ES-I3 (cell line): ENCODE results near the gene SMARCA2.
"Not testable (repeated sequence)": the region's sequence is repeated elsewhere in the genome, so short reads cannot be mapped to it uniquely, and the experiment has no call there.

Experiments
- H3K36me3 ChIP-seq: 2 replicates; pipeline ENCODE4 v1.6.1; 2013; ENCODE audit warnings: mild to moderate bottlenecking, low read length, control low read depth, moderate library complexity; ENCODE audit not compliant: insufficient read depth
- H3K4me1 ChIP-seq: 2 replicates; pipeline ENCODE4 v1.6.1; 2013; ENCODE audit warnings: mild to moderate bottlenecking, control low read depth, low read length; ENCODE audit not compliant: insufficient read depth
- H3K9ac ChIP-seq: 2 replicates; pipeline ENCODE4 v1.6.1; 2013; ENCODE audit warnings: low read depth, mild to moderate bottlenecking, low read length, moderate library complexity
- H3K9me3 ChIP-seq: 2 replicates; pipeline ENCODE4 v1.6.1; 2013; ENCODE audit warnings: mild to moderate bottlenecking, low read length, moderate library complexity; ENCODE audit not compliant: control insufficient read depth, insufficient read depth

Gene SMARCA2

DNA sequence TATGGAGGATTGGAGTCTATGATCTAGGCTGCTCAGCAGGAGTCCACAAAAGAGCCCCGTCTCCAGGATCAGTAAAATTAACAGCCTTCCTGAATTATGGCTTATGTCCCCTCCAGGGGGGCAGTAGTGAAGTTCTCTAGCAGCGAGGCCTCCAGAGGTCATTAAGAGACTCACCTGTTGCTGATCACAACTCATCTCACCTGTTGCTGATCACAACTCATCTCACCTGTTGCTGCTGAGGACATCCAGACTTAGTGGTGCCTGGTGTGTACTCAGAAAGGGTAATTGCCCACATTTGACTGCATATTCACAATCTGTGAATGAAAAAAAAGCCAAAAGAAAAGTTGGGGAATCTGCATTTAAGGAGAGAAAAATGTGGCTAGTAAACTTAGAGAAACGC is 129.5 kb downstream of the SMARCA2 start:
- H3K36me3 ChIP-seq: no peaks in the 10 kb centered on the region
- no peak overlapping the region for H3K9ac ChIP-seq
- peaks cover 3% of the 10 kb centered on the region; the same call in 1 of the 2 replicates for H3K4me1 ChIP-seq
- no peaks in the 10 kb centered on the region; the same call in 1 of the 2 replicates for H3K9me3 ChIP-seq

DNA sequence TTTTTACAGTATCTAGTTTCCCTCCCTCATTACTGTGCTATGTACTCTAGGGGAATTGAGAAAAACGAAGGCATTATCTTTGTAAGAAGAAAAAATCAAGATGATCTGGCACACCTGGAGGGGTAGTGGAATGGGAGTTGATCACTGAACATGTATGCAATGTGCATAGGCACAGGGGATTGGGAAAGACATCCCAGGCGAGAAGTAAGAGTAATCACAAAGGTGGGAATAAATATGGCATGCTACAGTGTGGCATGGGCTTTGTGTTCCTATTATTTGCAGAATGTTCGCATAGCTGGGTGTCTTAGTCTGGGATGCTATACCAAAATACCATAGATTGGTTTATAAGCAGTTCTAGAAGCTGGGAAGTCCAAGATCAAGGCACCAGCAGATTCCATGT is 130.6 kb downstream of the SMARCA2 start:
- H3K36me3 ChIP-seq: no peaks in the 10 kb centered on the region
- peaks cover 3% of the 10 kb centered on the region; the same call in 1 of the 2 replicates for H3K9me3 ChIP-seq
- H3K9ac ChIP-seq: no peak overlapping the region
- H3K4me1 ChIP-seq: peaks cover 3% of the 10 kb centered on the region; the same call in 1 of the 2 replicates

DNA sequence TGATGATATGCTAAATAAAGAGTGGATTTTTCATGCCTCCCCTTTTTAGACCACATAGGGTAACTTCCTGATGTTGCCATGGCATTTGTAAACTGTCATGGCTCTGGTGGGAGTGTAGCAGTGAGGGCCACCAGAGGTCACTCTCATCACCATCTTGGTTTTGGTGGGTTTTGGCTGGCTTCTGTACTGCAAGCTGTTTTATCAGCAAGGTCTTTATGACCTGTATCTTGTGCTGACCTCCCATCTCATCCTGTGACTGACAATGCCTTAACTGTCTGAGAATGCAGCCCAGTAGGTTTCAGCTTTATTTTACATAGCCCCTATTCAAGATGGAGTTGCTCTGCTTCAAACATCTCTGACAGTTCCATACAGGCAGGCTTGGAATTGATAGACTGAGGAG is 131.6 kb downstream of the SMARCA2 start:
- H3K4me1 ChIP-seq, H3K9me3 ChIP-seq, H3K36me3 ChIP-seq, H3K9ac ChIP-seq: not testable (repeated sequence)

DNA sequence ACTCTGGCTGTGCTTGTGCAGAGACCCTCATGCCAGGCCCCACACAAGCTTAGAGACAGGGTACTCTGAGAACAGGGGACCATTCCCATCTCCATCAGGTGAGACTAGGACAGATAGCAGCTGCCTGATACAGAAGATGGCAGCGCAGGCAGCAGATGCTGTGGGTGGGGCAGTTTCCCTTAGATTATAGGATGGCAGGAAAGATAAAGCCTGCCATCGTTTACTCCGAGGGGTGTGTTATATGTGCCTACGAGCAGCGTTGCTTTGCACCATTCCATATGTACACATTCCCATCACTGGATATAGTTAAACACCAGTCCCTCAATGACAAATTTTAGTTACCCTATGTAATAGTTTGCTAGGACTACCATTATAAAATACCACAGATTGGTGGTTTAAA is 135.2 kb downstream of the SMARCA2 start:
- Histone ChIP-seq H3K9me3 (peaks cover 3% of the 10 kb centered on the region; the same call in 1 of the 2 replicates), H3K9ac (no peak overlapping the region), H3K36me3 (no peaks in the 10 kb centered on the region), H3K4me1 (peaks cover 3% of the 10 kb centered on the region; the same call in 1 of the 2 replicates)

DNA sequence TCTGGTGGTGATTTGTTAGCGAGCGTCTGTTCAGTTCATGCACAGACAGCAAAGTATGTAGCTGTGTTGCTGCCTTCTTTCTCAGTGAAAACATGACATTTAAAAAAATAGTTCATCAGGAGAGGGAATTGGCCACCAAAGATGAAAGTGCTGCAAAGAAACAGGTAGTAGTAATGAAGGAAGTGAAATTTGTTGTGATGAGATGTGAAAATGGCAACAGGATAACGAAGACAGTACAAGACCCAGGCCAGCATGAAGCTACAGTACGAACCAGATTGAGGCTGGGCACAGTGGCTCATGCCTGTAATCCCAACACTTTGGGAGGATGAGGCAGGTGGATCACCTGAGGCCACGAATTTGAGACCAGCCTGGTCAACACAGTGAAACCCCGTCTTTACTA is 136.0 kb downstream of the SMARCA2 start:
- Histone ChIP-seq H3K4me1 (peaks cover 6% of the 10 kb centered on the region; the same call in 1 of the 2 replicates), H3K9ac (no peak overlapping the region), H3K36me3 (no peaks in the 10 kb centered on the region), H3K9me3 (peaks cover 3% of the 10 kb centered on the region; the same call in 1 of the 2 replicates)

DNA sequence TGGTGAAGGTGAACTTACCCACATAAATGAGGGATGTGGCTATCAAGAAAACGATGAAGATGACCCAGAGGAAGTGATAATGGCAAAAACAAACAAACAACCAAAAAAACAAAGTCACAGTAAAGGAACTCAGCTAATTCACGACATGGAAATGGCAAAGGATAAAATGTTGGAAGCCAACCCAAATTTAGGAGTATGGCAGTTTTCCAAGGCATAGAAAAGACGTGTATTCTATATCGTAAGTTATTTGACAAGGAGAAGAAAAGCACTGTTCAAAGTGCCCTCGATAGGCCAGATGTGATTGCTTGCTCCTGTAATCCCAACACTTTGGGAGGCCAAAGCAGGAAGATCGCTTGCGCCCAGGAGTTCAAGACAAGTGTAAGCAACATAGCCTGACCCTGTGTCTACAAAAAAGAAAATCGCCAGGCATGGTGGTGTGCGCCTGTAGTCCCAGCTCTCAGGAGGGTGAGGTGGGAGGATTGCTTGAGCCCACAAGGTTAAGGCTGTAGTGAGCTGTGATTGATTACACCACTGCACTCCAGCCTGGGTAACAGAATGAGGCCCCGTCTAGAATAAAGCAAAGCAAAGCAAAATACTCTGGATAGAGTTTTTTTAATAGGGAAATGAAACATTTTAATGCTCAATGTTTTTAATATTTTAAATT is 138.0 kb downstream of the SMARCA2 start:
- H3K9ac ChIP-seq: no peak overlapping the region
- H3K36me3 ChIP-seq: no peaks in the 10 kb centered on the region
- peaks cover 12% of the 10 kb centered on the region for H3K4me1 ChIP-seq

DNA sequence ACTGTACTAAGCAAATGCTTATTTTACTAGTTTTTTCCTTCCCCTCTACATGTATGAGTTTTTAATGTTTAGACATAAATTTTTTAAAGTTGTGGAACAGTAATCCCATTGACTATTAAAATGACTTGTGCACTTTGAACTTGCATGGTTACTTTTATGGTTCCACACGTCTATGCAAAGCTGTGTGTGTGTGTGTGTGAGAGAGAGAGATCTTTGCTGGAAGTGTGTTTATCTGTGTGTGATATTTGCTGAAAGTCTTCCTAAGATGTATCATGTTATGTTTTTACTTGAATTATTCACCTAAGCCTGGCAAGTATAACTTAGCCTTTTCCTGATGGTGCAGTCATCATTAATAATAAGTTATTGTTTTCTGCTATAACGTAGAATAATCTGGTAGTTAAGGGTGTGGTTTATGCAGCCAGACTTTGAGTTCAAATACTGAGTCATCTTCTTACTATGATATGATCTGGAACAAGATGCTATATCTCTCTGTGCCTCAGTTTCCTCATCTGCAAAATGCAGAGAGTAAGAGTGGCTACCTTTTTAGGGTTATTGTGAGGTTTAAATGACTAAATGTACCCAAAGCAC is 138.6 kb downstream of the SMARCA2 start:
- H3K9me3 ChIP-seq: peaks cover 3% of the 10 kb centered on the region; the same call in 1 of the 2 replicates
- H3K36me3 ChIP-seq: no peaks in the 10 kb centered on the region
- H3K4me1 ChIP-seq: peaks cover 12% of the 10 kb centered on the region

More for the DNA sequence above, 138.0 kb downstream of the SMARCA2 start:
- peaks cover 3% of the 10 kb centered on the region; the same call in 1 of the 2 replicates for H3K9me3 ChIP-seq

DNA sequence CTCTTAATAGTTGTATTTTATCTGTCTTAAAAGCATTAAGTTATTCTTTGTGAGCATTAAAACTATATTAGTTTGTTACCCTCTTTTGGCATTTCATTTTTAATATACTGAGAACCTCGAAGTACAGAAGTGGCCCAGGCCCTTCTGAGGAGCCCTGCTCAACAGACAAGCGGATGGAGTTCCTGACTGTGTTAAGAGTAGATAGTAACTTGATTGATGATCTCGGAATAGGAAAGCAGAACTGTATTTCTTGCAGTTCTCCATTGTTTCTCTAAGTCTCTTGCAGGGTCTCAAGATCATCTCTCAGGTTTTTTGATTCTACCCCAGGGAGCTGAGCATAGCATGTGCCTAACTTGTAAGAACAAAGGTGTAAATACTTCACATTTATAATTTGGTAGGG is 139.6 kb downstream of the SMARCA2 start:
- H3K4me1 ChIP-seq: peaks cover 16% of the 10 kb centered on the region
- no peak overlapping the region for H3K9ac ChIP-seq
- no peaks in the 10 kb centered on the region for H3K36me3 ChIP-seq
- 0 out of 2 replicates have a peak, but pooled peaks cover 3% of the 10 kb centered on the region for H3K9me3 ChIP-seq

More for the DNA sequence above, 138.6 kb downstream of the SMARCA2 start:
- H3K9ac ChIP-seq: no peak overlapping the region

DNA sequence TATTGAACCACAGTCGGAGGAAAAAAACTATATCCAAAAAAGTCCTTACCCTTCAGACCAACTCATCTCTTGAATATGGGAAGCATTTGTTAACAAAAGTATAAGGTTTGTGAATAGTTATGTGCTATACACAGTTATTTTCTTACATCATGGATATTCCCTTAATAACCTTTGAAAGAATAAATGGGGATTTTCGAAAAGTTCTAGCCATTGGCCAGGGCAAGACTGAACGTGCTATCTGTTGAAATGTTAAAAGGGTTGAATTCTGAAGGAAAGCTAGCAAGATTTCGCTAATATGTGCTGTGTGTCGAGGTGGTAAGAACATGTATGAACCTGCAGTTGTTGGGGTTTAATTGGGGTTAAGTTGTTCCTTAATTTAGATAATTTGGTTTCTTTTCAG is 140.8 kb downstream of the SMARCA2 start:
- Histone ChIP-seq H3K9me3 (no peaks in the 10 kb centered on the region), H3K9ac (no peak overlapping the region), H3K4me1 (peaks cover 25% of the 10 kb centered on the region), H3K36me3 (no peaks in the 10 kb centered on the region)

DNA sequence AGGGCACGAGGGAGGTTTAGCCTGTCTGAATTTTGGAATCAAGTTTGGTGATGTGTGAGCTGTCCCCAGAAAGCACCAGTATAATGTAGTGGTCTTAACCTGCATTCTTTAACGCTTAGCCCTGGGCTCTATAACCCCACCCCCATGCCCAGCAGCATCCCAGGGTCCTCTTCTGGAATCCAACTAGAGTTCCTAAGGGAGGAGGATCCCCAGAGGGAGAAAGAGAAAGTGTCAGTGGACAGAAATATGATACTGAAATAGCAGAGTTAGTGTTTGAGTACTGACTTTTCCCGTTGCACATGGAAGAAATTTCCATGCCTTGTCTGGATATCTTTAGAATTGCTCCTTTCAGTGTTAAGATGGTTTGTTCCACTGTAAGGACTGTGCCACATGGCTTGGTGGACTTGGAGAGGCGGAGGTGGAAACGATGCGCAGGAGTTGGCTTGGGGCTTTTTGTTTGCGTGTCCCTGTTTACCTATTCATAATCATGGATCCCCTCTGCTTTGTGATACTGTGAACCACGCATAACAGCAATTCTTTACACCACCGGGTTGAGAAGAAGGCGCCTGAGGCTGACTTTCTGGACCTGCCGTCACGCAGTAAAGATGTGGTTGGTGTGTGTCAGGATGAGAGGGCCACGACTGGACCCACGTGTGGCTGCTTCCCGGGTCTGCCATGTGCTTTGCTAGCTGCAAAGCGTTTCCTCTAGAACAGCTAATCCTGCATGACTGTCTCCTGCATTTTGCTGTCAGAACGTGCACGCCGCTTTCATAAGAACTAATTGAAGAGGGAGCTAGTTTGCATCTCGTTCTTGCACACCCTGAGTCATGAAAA is 142.3 kb downstream of the SMARCA2 start:
- Histone ChIP-seq H3K9ac (peak overlapping the region; percentile 34), H3K4me1 (peaks cover 25% of the 10 kb centered on the region), H3K36me3 (no peaks in the 10 kb centered on the region), H3K9me3 (no peaks in the 10 kb centered on the region)

DNA sequence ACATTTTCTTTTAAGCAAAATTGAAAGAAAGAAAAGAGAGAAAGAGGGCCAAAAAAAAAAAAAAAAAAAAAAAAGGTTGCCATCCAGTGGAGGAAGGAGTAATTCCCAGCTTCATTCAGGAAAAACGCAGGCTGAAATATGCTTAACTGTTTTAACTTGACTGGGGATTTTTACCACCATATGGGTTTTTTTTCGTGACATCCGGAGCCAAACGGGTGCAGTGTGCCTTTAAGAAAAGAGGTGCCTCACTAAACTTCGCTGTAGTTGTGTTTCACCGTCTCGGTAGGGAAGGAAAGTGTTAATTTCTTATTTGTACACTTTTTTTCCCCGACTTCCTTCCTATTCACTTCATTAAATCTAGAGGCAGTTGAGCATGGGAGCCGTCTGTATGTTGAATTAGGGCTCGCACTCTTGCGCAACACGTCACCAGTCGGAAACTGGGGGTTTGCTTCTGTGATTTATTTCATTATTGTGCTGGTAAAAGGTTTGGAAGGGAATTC is 143.0 kb downstream of the SMARCA2 start:
- Histone ChIP-seq H3K4me1 (peaks cover 25% of the 10 kb centered on the region), H3K36me3 (no peaks in the 10 kb centered on the region), H3K9me3 (no peaks in the 10 kb centered on the region), H3K9ac (peak overlapping the region; percentile 34)

DNA sequence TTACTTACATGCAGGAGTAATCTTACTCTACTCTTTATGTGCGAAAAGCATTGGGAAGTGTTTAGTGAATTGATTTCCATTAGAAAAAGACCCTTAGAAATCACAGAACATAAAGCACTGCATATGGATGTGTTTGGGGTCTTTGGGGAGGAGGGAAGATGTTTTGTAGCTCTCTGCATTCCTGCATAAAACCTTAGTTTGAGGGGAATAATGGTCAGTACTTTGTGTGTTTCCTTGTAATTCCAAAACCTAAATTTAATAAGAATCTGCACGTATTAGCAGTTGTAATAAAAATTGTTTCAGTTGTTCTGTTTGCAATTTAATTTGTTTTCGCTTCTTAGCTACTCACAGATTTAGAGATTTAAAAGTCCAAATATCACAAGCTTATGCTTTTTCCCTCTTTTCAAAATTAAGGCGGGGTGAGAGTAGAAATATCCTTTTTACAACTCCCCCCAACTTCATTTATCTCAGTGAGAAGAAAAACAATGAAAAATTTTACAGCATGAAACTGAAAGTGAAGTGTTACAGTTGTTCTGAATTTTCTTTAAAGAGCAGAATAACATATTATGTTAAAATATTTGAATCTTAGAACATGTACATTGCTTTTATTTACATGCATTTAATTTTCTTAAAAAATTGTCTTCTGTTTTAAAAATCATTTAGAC is 143.8 kb downstream of the SMARCA2 start:
- Histone ChIP-seq H3K9ac (peak overlapping the region; percentile 34; the same call in 1 of the 2 replicates), H3K36me3 (no peaks in the 10 kb centered on the region), H3K4me1 (peaks cover 25% of the 10 kb centered on the region), H3K9me3 (no peaks in the 10 kb centered on the region)

DNA sequence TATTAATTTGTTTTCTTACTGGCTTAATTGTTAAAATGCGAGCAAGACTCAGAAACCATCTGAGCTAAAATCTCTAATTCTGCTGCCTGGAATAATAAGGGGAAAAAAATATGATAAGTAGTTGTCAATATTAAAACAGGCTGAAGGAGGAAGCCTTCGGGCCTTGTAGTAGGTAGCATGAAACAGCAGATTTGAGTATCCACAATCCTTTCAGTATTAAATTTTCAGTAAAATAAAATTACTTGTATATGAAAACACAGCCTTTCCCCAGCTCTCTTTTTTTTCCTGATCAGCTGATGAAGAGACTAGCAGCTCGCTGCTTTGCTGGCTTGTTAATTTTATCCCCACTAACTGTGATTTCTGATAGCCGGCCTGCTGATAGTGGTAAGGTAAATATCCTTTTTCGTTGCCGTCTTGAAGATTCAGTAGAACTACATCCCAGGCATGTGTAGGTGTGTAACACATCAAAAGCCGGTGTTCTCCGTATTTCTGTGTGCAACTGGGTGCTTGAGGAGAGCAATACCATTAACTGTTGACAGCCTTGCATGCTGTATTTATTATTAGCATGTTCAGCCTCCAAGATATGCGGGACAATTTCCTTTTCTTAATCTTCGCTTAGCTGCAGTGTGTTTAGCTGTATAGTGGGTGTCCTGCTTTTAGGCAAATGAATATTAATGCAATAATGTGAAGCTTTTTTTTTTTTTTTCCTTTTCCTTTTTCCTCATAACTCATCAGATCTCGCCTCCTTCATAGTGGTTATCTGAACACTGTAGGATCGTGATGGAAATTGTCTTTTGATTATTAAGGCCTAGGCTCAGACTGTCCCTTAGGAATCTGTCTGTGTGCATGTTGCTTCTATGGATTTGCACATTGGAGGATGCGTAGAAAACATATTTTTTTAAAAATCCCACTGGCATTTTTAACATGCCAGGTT is 144.6 kb downstream of the SMARCA2 start:
- H3K9ac ChIP-seq: no peak overlapping the region; the same call in 1 of the 2 replicates
- H3K4me1 ChIP-seq: peaks cover 25% of the 10 kb centered on the region
- H3K9me3 ChIP-seq: no peaks in the 10 kb centered on the region
- no peaks in the 10 kb centered on the region for H3K36me3 ChIP-seq
